Hepatocyte (in vitro differentiated cells): ENCODE measurements around the gene HMGN5.

Experiments used
- CTCF ChIP-seq: fragments of 200-600 bp; sonication (generic); IDR thresholded peaks from 2 replicates; pipeline ENCODE4 v1.5.1; 2016; ENCODE audit warnings: antibody characterized with exemption, mild to moderate bottlenecking; ENCODE audit not compliant: poor library complexity
- EZH2 ChIP-seq: fragments of 200-600 bp; sonication (generic); IDR thresholded peaks from 2 replicates; pipeline ENCODE4 v1.6.1; 2016; ENCODE audit warnings: antibody characterized with exemption, mild to moderate bottlenecking, borderline replicate concordance

GRCh38 chrX:81208916-81209315, 7.2 kb upstream of the HMGN5 start:
- TF ChIP-seq CTCF = no peak
- TF ChIP-seq EZH2 = no peak
